H1 (cell line): ENCODE results near the gene MACROD2. TPM values are rescaled to one million over a fixed set of nuclear protein-coding genes. Genes with fewer than 3 reads are reported as not detected.
"Not testable (repeated sequence)": the region's sequence is repeated elsewhere in the genome, so short reads cannot be mapped to it uniquely, and the experiment has no call there.

Experiments used
- CTCF ChIA-PET: fragments of 300-600 bp; sonication (Branson Sonifier 250); formaldehyde crosslinking; loops from one replicate; lab custom pipeline; 2021; ENCODE audit not compliant: partially characterized antibody; lab: Charles Lee
- POLR2A ChIA-PET: fragments of 300-600 bp; sonication (Branson Sonifier 250); formaldehyde crosslinking; loops from one replicate; lab custom pipeline; 2021; ENCODE audit warnings: inconsistent platforms; ENCODE audit not compliant: partially characterized antibody; lab: Charles Lee
- DNase-seq, 2 experiments: peaks; one replicate each; pipeline versions ENCODE4 v3.0.0 to v3.0.0-alpha.2; 2010 to 2022; ENCODE audit warnings: low spot score in 2 of 2, low read depth in 1 of 2, mixed read lengths in 1 of 2
- FAIRE-seq: peaks from 2 replicates; lab custom pipeline; 2011; peaks lifted over from hg19 to GRCh38; lab: Jason Lieb, UNC
- H2AFZ ChIP-seq: 2 replicates; pipeline ENCODE4 v1.8.1; 2012; ENCODE audit warnings: low read length, inconsistent platforms
- H2AK5ac ChIP-seq: 2 replicates; pipeline ENCODE4 v1.6.1; 2013; ENCODE audit warnings: low read depth, low read length
- H2BK120ac ChIP-seq: replicated peaks from 2 replicates; pipeline ENCODE3; 2013; ENCODE audit warnings: low read depth, low read length, inconsistent platforms
- H2BK12ac ChIP-seq: 2 replicates; pipeline ENCODE4 v1.6.1; 2013; ENCODE audit warnings: low read depth, low read length
- H2BK15ac ChIP-seq: 2 replicates; pipeline ENCODE4 v1.6.1; 2013; ENCODE audit warnings: low read length
- H2BK20ac ChIP-seq: 2 replicates; pipeline ENCODE4 v1.6.1; 2013; ENCODE audit warnings: low read length
- H2BK5ac ChIP-seq: 2 replicates; pipeline ENCODE4 v1.6.1; 2013; ENCODE audit warnings: low read depth, low read length
- H3K14ac ChIP-seq: 2 replicates; pipeline ENCODE4 v1.6.1; 2013; ENCODE audit warnings: inconsistent platforms; ENCODE audit not compliant: insufficient read length
- H3K18ac ChIP-seq: 2 replicates; pipeline ENCODE4 v1.6.1; 2013; ENCODE audit warnings: low read length; ENCODE audit errors: extremely low read depth
- H3K23ac ChIP-seq: 2 replicates; pipeline ENCODE4 v1.6.1; 2013; ENCODE audit warnings: inconsistent platforms; ENCODE audit not compliant: insufficient read length
- H3K23me2 ChIP-seq: 2 replicates; pipeline ENCODE4 v1.6.1; 2013; ENCODE audit warnings: low read depth, low read length
- H3K27ac ChIP-seq: 2 replicates; pipeline ENCODE4 v1.6.1; 2011; ENCODE audit warnings: low read depth, low read length, inconsistent platforms
- H3K27me3 ChIP-seq, 4 experiments: replicated peaks in 1 of 4; 1 replicate in 1 of 4; 2 replicates in 3 of 4; pipeline versions ENCODE4 v1.6.1 to v1.8.1; 2011 to 2013; ENCODE audit warnings: low read length in 3 of 4, mild to moderate bottlenecking in 3 of 4, inconsistent platforms in 2 of 4, mixed read lengths in 2 of 4, moderate library complexity in 1 of 4; ENCODE audit not compliant: control insufficient read depth in 3 of 4, insufficient read depth in 3 of 4; ENCODE audit errors: extremely low read depth in 1 of 4
- H3K36me3 ChIP-seq, 4 experiments: 2 replicates each; pipeline versions ENCODE4 v1.6.1 to v1.8.1; 2011 to 2013; ENCODE audit warnings: mild to moderate bottlenecking in 4 of 4, low read length in 3 of 4, moderate library complexity in 2 of 4, control low read depth in 1 of 4, inconsistent platforms in 1 of 4; ENCODE audit not compliant: insufficient read depth in 4 of 4, control insufficient read depth in 2 of 4
- H3K4ac ChIP-seq: replicated peaks from 2 replicates; pipeline ENCODE3; 2013; ENCODE audit warnings: low read length, low read depth, mixed read lengths, inconsistent platforms; ENCODE audit not compliant: insufficient read length
- H3K4me1 ChIP-seq, 4 experiments: replicated peaks in 1 of 4; 1 replicate in 1 of 4; 2 replicates in 3 of 4; pipeline versions ENCODE4 v1.6.1 to v1.8.1; 2011 to 2013; ENCODE audit warnings: low read length in 3 of 4, inconsistent platforms in 2 of 4, mixed read lengths in 1 of 4; ENCODE audit not compliant: insufficient read depth in 4 of 4, control insufficient read depth in 3 of 4
- H3K4me2 ChIP-seq, 2 experiments: 2 replicates each; pipeline versions ENCODE4 v1.6.1 to v1.8.1; 2011 to 2013; ENCODE audit warnings: low read depth in 2 of 2, low read length in 2 of 2, control low read depth in 1 of 2, inconsistent platforms in 1 of 2, mild to moderate bottlenecking in 1 of 2; ENCODE audit not compliant: insufficient read depth in 1 of 2
- H3K4me3 ChIP-seq, 4 experiments: fragments of 200-600, 300-600 bp in 1 of 4; sonication (generic), shearing (Covaris generic), sonication (Bioruptor Twin) in 1 of 4; 2 replicates each; pipeline versions ENCODE4 v1.5.1 to v1.8.1; 2011 to 2016; ENCODE audit warnings: low read length in 4 of 4, low read depth in 3 of 4, control low read depth in 2 of 4, inconsistent platforms in 2 of 4, mild to moderate bottlenecking in 2 of 4, mixed read lengths in 1 of 4, moderate library complexity in 1 of 4; ENCODE audit not compliant: insufficient read depth in 2 of 4; ENCODE audit errors: extremely low read depth in 1 of 4
- H3K56ac ChIP-seq: replicated peaks from 2 replicates; pipeline ENCODE3; 2013; ENCODE audit warnings: low read depth, mild to moderate bottlenecking, mixed read lengths, low read length, inconsistent platforms; ENCODE audit not compliant: insufficient read length
- H3K79me1 ChIP-seq: 2 replicates; pipeline ENCODE4 v1.6.1; 2013; ENCODE audit warnings: low read depth, low read length, control low read depth
- H3K79me2 ChIP-seq, 2 experiments: 2 replicates each; pipeline versions ENCODE4 v1.6.1 to v1.8.1; 2012 to 2013; ENCODE audit warnings: low read length in 2 of 2, mild to moderate bottlenecking in 2 of 2, inconsistent platforms in 1 of 2; ENCODE audit not compliant: insufficient read depth in 2 of 2, control insufficient read depth in 1 of 2
- H3K9ac ChIP-seq, 4 experiments: replicated peaks in 1 of 4; 1 replicate in 1 of 4; 2 replicates in 3 of 4; pipeline versions ENCODE4 v1.6.1 to v1.8.1; 2011 to 2013; ENCODE audit warnings: low read depth in 3 of 4, low read length in 3 of 4, control low read depth in 2 of 4, mild to moderate bottlenecking in 2 of 4, moderate library complexity in 2 of 4, inconsistent platforms in 1 of 4; ENCODE audit errors: extremely low read depth in 1 of 4
- H3K9me3 ChIP-seq, 2 experiments: 2 replicates each; pipeline versions ENCODE4 v1.6.1 to v1.8.1; 2012 to 2013; ENCODE audit warnings: mild to moderate bottlenecking in 2 of 2, moderate library complexity in 2 of 2, control low read depth in 1 of 2, inconsistent platforms in 1 of 2, low read depth in 1 of 2, low read length in 1 of 2, mixed read lengths in 1 of 2; ENCODE audit not compliant: insufficient read depth in 2 of 2
- H4K20me1 ChIP-seq, 2 experiments: replicated peaks in 1 of 2; 2 replicates each; pipeline versions ENCODE3 to v1.8.1; 2011 to 2013; ENCODE audit warnings: inconsistent platforms in 2 of 2, low read length in 2 of 2, mild to moderate bottlenecking in 1 of 2; ENCODE audit not compliant: insufficient read depth in 2 of 2, control insufficient read depth in 1 of 2
- H4K5ac ChIP-seq: 2 replicates; pipeline ENCODE4 v1.6.1; 2013; ENCODE audit warnings: low read length, low read depth, mixed read lengths, inconsistent platforms; ENCODE audit not compliant: insufficient read length
- H4K8ac ChIP-seq: 2 replicates; pipeline ENCODE4 v1.8.0; 2013; ENCODE audit warnings: mild to moderate bottlenecking, moderate library complexity, low read length, inconsistent platforms; ENCODE audit not compliant: insufficient read depth; ENCODE audit errors: extremely low read depth
- H4K91ac ChIP-seq: replicated peaks from 2 replicates; pipeline ENCODE3; 2013; ENCODE audit warnings: low read length, mixed read lengths, inconsistent platforms; ENCODE audit not compliant: insufficient read length
- EP300 ChIP-seq, 2 experiments: IDR thresholded peaks; 1 replicate in 1 of 2; 2 replicates in 1 of 2; pipeline ENCODE4 v1.6.1; 2011 to 2012; ENCODE audit warnings: low read depth in 2 of 2, low read length in 2 of 2, mild to moderate bottlenecking in 2 of 2, borderline replicate concordance in 1 of 2, inconsistent platforms in 1 of 2, moderate library complexity in 1 of 2
- POLR2A ChIP-seq, 2 experiments: IDR thresholded peaks; 1 replicate in 1 of 2; 2 replicates in 1 of 2; pipeline ENCODE4 v1.6.1; 2011; ENCODE audit warnings: low read depth in 2 of 2, low read length in 2 of 2, mild to moderate bottlenecking in 2 of 2; ENCODE audit errors: control extremely low read depth in 1 of 2
- RAD21 ChIP-seq, 2 experiments: IDR thresholded peaks in 1 of 2; conservative IDR thresholded peaks in 1 of 2; 2 replicates each; pipeline ENCODE4 v1.6.1; 2011; ENCODE audit warnings: low read depth in 2 of 2, low read length in 2 of 2, improper control_type of control experiment in 1 of 2, inconsistent platforms in 1 of 2, mild to moderate bottlenecking in 1 of 2, moderate library complexity in 1 of 2
- SAP30 ChIP-seq: fragments of 300-600 bp; sonication (generic); IDR thresholded peaks from 2 replicates; pipeline ENCODE4 v1.7.1; 2012; ENCODE audit warnings: low read length, moderate library complexity, mild to moderate bottlenecking, inconsistent platforms; ENCODE audit not compliant: insufficient read depth, insufficient replicate concordance
- ZNF274 ChIP-seq: IDR thresholded peaks from 2 replicates; pipeline ENCODE4 v1.7.0; 2012; ENCODE audit warnings: low read length, borderline replicate concordance; ENCODE audit errors: extremely low read depth
- WGBS, 2 experiments: shearing (Covaris generic) in 1 of 2; methylation state at CpG; one replicate each; pipeline versions ENCODE4 v1.1.6 to v1.1.7; 2013 to 2015; ENCODE audit warnings: low lambda C conversion rate in 2 of 2, mixed read lengths in 2 of 2, inconsistent platforms in 1 of 2, low coverage in 1 of 2, missing lambda C conversion rate in 1 of 2; ENCODE audit not compliant: insufficient replicate concordance in 2 of 2, insufficient coverage in 1 of 2, insufficient read length in 1 of 2; ENCODE audit errors: extremely low coverage in 1 of 2, missing lambda C conversion rate in 1 of 2; 5-methylcytosine and 5-hydroxymethylcytosine counted together
- polyA plus RNA-seq, 7 experiments: library from polyadenylated mRNA; depleted of rRNA in 3 of 7; stranded (reverse) in 5 of 7; unstranded in 2 of 7; fragments of >200 nt in 5 of 7; fragments of 200-250 nt in 2 of 7; gene quantifications; 1 replicate in 5 of 7; 2 replicates in 1 of 7; 4 replicates in 1 of 7; pipeline versions ENCODE4 v1.2.1 to v1.2.3, GENCODE V29; 2011 to 2013; ENCODE audit warnings: missing spikeins in 2 of 7, mixed read lengths in 2 of 7
- total RNA-seq: library from RNA; stranded (reverse); fragmentation: NEBNext Ultra II Directional; extraction: Animal tissue kit (Norgen Biotek cat#: 25700); gene quantifications from 2 replicates; pipeline ENCODE4 v1.2.1, GENCODE V29; 2021

MACROD2 gene
- total and polyA plus RNA-seq, 2 of the 8 experiments (the other 6 are each of a cell fraction or from before 2014, with no cell fraction given), result 0.70 to 3.9 TPM

- TF ChIP-seq ZNF274 (no peak), RAD21 (IDR thresholded peaks at IDR 0.05 in 1 of 2, conservative IDR thresholded peaks at IDR 0.05 in 1 of 2; ENCODE audit: low read depth in 2 of 2, low read length in 2 of 2) (no peak), EP300 (IDR thresholded peaks at IDR 0.05; ENCODE audit: borderline replicate concordance in 1 of 2, low read depth in 2 of 2, low read length in 2 of 2) (no peak), POLR2A (IDR thresholded peaks at IDR 0.05; ENCODE audit: control extremely low read depth in 1 of 2, low read depth in 2 of 2, low read length in 2 of 2) (no peak), SAP30 (no peak)
- TF ChIP-seq, all 59 proteins: peak for 0
Observed at GRCh38 chr20:15012566-15012965, 1017.2 kb downstream of the MACROD2 start (continued).

- H3K79me1 ChIP-seq, H2BK20ac ChIP-seq, H3K4me1 ChIP-seq, POLR2A ChIA-PET, H4K5ac ChIP-seq, H2AFZ ChIP-seq, FAIRE-seq, H3K4me3 ChIP-seq, H3K27ac ChIP-seq, H2BK120ac ChIP-seq, CTCF ChIA-PET, H2BK15ac ChIP-seq, H3K4me2 ChIP-seq, H3K36me3 ChIP-seq, H3K23ac ChIP-seq, H3K23me2 ChIP-seq, H3K56ac ChIP-seq, H2AK5ac ChIP-seq, H3K4ac ChIP-seq, H2BK5ac ChIP-seq, H3K27me3 ChIP-seq, H3K18ac ChIP-seq, H4K91ac ChIP-seq, H3K14ac ChIP-seq, H3K9ac ChIP-seq, H3K9me3 ChIP-seq, DNase-seq, H4K8ac ChIP-seq, H2BK12ac ChIP-seq, H3K79me2 ChIP-seq, H4K20me1 ChIP-seq: not testable (repeated sequence)
- WGBS, 2 experiments, result 83% methylated on average over 1 of the region's 1 CpG; no CpG with 5 or more reads in 1 of the 2 experiments
Observed at GRCh38 chr20:15016875-15017274, 1021.6 kb downstream of the MACROD2 start.
